HG03060 (cell line): ENCODE measurements around the gene ABTB2.

Source experiments
- ATAC-seq: cut with Tn5 transposase; IDR thresholded peaks from one replicate; pipeline ENCODE4 v1.9.1; 2021; ENCODE audit warnings: low read depth, moderate number of reproducible peaks; ENCODE audit not compliant: unreplicated experiment

The ABTB2 gene

DNA sequence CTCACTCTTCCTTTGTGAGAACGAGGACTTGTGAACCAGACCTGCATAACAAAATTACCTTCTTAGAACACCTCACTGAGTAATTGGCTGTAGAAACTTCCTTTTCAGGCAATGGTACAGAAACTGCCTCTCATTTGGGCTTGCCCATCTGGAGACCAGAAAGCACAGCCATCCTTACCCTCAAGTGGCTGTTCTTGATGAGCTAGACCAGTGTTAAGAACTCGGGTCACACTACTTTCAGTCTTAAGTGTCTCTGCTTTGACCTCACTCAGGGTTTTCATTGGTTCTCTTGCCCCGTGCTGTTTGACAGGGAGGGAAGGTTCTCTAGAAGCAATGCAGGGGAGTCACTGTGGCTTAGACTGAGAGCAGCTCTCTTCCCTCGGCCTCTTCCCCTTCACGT lies 223.0 kb downstream of the ABTB2 start:
- ATAC-seq, result no peak

DNA sequence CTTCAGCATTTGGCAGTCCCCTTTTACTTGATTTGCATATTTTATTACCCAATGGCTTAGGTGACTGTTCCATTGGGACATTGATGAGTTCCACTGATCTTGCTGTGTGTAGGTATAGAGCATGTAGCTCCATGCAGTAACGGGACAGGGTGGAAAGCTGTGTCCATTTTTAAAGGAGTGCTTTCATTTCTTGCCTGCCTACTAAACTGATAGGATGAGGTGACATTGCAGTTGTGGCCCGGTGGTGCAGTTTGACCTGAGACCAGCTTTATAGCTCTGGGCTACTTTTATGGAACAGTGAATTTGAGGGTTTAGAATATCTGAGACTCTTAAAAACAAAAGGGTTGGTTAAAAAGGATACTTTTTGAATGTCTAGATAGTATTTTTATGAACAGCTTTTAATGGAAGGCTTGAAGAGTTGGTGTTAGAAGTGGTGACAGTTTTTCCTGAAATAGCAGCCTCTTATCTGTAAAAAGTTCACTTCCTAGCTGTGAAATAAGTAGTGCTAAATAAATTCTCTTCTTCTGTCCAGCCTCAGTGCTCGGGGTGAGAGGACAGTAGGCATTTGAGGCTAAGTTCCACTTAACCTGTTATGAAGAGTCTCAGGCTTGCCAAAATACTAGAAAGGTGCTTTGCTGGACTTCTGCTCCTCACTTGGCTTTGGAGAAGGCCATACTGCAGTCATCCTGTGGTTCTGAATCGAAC lies 225.4 kb downstream of the ABTB2 start:
- ATAC-seq, result no peak

DNA sequence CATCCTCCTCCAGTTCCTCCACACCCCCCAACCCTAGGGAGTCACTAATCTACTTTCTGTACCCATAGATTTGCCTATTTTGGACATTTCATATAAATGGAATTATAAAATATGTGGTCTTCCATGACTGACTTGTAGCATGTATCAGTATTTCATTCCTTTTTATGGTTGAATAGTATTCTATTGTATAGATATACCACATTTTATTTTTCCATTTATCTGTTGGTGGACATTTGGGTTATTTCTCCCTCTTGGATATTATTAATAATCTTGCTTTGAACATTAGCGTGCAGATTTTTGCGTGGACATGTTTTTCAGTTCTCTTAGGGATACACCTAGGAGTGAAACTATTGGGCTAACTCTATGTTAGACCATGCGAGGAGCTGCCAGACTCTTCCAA lies 229.0 kb downstream of the ABTB2 start:
- ATAC-seq, result no peak

DNA sequence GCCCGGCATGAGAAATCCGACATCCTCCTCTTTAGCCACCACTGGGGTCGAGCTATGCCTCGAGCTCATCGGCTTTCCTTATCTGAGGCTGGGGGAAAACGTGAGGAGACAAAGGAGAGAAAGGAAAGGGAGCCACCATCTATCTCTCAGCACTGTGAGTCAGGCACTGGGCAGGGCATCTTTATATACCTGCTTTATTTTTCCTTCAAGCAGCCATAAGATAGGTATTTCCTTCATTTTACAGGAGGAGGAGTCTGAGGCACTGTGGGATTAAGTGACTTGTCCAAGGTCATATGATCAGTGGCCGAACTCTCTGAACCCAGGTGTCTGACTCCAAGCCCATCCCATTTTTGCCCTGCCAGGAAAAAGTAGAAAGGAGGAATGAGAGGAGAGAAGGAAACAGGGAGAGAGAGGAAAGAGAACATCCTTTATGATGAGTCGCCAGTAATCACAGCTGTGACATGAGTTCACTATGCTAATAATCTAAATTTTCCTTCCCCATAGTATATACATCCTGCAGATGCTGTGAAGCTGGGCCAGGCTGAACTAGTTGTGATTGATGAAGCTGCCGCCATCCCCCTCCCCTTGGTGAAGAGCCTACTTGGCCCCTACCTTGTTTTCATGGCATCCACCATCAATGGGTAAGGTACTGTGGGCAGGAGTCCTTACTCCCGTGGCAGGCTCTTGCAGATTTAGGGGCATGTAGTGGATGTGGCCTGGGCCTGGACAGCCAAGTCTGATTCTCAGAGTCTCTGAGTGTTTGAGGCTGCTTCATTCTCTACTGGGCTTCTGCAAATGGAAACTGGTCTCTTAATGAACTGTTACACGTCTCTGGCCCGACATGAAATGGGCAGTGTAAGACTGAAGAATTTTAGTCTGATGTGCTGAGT lies 230.6 kb downstream of the ABTB2 start:
- no peak for ATAC-seq

DNA sequence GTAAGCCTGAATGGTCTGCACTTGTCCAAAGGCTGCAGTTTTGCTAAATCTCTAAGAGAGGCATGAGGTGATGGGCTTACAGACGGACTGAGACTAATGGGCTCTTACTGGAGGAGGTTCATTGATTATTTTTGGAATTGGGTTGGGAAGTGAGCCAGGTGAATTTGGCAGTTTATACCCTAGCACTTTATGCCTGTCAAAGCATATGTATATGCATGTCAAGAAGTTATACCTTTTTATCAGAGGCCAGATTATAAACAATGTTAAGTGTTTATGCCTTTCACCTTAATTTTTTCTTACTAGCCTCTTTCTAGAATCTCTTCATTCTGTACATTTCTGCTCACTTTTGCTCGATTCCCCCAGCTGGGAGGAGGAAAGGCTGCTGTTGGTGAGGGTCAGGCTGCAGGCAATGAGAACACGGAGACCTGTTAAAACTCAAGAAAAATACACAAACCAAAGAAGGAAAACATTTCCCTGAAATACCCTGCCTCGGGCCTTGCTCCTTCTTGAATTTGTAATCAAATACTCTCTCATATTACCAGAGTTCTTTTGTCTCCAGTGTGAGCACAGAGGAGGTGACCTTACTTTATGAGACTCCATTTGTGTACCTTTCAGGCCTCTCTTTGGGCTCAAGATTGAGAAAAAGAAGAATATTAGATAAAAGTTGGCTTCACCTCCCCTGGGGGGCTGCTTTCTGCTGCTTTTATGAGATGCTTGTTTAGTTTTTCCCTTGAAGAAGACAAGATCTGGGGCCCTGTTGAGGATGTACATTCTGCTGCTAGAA lies 232.7 kb downstream of the ABTB2 start:
- no peak for ATAC-seq

DNA sequence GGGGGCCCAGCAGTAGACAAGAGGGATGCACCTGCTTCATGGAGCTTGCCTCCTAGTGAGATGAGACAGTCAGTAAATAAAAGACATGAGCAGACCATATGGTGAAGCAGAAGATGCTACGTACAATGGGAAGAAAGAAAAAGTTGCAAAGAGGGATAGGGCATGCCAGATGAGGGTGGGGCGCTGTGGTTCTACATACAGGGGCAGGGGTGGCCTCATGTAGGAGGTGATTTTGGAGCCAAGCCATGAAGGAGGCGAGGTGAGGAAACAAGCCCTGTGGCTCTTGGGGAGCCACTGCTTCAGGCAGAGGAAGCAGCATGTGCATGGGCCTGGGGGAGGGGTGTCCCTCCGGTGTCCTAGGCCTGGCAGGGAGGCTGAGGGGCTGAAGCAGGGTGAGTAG lies 237.2 kb downstream of the ABTB2 start:
- ATAC-seq, result no peak

DNA sequence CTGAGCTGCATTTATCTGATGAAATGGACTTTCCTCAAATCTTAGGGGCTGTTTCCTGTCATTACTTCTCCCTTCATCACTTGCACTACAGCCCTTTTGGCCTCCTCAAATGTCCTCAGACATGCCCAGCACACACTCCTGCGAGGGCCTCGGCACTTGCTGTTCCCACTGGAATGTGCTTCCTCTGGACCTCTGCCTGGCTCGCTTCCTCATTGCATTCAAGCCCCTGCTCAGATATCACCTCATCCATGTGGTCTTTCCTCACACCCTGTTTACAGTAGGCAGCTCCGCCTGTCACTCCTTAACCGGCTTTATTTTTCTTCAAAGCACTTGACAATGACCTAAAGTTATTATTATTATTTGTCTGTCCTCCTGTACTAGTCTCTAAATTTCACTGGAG lies 243.3 kb downstream of the ABTB2 start:
- ATAC-seq, result no peak

DNA sequence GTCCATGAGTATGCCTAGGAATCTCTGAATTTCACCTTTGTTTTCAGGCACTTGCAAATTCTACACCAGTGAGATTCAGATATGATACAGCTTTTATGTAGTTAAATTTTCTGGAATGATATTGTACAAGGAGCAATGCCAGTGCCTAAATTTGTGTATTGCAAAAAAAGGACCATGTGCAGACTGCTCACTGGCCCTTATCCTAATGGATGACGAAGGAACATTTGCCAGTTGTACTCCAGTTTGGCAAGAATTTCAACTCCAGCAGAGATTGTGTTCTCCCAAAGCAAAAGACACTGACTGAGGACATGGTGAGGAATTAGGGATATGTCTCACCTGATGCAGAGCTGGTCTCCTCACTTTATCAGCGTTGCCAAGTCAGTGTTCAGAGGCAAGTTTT lies 243.8 kb downstream of the ABTB2 start:
- no peak for ATAC-seq

DNA sequence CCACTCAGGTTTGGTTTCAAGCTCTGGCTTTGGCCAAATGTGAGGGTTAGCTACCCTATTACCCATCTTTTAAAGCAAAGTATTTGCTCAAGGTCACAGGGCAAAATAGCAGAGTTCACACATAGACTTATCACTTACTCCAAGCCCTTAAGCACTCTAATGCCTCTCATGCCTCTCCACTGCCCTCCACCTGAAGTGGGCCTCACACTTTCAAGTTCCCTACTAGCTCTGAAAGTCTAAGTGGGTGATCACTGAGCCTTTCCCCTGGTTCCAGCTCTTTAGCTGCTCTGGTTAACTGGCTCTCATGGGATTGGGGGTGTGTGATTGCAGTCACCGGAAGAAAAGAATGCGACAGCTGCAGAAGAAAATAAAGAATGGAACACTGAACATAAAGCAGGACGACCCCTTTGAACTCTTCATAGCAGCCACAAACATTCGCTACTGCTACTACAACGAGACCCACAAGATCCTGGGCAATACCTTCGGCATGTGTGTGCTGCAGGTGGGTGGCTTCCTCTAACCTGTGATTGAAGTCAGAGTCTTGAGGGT lies 246.0 kb downstream of the ABTB2 start:
- no peak for ATAC-seq

DNA sequence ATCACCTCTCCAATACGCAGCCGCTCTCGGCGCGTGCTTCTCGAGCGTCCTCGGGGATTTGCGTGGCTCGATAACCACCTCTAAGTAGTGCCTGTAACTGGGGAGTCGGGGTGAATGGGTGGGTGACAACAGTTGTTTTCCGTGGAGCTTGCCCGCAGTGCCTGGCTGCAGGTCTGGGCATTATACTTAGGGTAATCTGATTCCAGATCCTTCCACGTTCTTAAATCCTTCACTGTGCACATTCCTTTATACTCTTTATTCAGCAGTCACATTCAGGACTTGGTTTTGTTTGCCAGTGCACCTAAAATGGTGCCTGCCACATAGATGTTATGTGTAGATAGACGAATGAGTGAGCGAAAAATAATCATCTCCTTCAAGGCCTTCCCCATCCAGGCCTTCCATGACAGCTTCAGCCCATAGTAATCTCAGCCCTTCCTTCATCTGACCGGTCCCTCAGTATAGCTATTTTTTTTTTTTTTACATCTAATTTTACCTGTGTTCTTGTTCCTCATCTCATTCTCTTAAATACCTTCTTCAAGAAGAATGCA lies 251.8 kb downstream of the ABTB2 start:
- ATAC-seq, result no peak

DNA sequence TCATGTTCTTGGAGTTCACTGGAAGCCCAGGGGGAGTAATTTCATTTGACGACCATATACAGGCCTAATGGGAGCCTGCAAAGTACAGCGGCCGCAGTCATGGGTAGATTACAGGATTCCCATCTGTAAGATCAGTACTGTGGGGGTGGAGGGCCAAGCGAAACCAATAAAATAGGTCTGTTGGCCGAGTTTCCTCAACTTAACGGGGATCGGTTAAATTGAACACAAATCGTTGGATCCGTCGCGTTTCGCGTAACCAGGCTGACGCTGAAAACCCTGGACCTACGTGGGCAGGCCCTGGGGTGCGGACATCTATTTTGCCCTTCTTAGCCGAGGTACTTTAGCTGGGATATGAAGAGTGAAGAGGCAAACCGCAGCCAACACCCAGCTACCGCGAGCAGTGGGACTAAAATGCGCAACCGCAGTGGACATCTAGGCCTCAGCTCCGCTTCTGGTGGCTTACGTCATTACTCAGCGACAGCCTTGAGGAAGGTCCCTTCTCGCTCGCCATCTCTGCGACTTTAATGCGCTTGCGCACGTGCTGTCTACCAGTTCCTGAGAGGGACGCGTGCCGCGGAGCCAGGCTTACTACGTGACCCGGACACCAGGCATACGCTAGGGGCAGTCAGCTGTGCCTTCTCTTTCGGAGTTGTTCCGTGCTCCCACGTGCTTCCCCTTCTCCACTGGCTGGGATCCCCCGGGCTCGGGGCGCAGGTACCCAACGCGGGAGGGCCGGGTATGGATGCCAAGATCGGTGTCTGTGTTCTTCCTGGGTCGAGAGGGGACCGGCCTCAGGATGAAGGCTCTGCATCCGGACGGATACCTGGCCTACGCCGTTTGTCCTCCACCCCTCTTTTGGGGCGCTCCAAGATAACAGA lies 252.5 kb downstream of the ABTB2 start, which contains the start of gene NAT10:
Gene NAT10 (plus strand): TSS at position 551 of the 878 bp plus-strand sequence. CDS start 2,597 bp downstream, outside the sequence.
- ATAC-seq, result peak; percentile 86

DNA sequence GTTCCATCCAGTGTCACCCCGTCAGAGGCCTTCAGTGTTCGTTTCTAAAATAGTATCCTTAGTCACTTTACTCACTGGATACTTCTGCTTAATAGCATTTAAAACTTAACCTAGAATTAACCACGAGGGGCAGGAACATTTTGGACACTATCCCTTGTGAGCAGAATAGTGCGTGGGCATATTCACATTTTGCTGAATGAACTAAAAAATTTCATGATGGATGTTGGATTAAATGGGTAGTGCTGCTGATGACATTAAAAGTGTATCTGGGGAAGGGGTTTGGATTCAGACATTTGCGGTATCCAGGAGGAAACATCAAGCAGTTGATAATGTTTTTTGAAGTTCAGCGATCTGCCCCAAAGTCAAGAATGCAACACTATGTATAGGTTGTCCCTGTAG lies 253.1 kb downstream of the ABTB2 start:
- ATAC-seq, result no peak
